CD4-positive, alpha-beta T cell treated with Interferon alpha-2 for 1 hour (primary cell): ENCODE measurements around the gene F7.
A peak's percentile ranks its signal among the peaks of the same experiment; 100 is the strongest.

Experiments used
- DNase-seq, 2 donors: peaks; one replicate each; pipeline ENCODE4 v3.0.0-alpha.2; 2020 to 2022

The F7 gene

DNA sequence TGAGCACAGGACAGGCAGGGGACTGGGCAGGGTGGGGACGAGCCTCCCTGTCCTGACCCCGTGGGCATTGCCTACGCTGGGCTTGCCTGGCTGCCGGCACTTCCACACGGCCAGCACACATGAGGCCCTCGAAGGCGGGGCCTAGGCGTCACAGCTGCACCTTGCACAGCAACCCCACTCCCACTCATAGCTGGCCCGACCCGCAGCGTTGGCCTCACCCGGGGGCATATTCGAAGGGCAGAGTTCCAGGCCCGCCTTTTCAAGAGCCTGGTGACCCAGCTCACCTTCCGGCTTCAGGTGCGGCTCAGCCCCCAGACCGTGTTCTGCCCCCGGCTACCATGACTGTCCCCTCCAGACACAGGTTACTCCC, 36.0 kb downstream of the F7 start:
- DNase-seq = no peak

DNA sequence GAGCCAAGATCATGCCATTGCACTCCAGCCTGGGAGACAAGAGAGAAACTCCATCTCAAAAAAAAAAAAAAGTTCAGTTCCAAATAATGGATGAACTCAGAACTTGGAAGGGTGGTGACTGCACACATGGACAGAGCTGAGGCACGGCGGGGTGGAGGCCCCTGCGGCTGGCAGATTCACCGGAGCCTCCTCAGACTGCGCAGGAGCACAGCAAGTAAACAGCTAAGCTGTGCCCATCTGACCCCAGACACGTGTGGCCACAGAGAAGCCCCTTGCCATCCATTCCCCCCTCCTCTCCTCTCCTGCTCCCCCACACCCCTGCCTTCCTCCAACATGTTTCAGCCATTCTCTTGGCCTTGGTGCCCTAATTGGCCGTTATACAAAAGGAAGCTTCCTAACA, 37.3 kb downstream of the F7 start:
- DNase-seq = no peak

DNA sequence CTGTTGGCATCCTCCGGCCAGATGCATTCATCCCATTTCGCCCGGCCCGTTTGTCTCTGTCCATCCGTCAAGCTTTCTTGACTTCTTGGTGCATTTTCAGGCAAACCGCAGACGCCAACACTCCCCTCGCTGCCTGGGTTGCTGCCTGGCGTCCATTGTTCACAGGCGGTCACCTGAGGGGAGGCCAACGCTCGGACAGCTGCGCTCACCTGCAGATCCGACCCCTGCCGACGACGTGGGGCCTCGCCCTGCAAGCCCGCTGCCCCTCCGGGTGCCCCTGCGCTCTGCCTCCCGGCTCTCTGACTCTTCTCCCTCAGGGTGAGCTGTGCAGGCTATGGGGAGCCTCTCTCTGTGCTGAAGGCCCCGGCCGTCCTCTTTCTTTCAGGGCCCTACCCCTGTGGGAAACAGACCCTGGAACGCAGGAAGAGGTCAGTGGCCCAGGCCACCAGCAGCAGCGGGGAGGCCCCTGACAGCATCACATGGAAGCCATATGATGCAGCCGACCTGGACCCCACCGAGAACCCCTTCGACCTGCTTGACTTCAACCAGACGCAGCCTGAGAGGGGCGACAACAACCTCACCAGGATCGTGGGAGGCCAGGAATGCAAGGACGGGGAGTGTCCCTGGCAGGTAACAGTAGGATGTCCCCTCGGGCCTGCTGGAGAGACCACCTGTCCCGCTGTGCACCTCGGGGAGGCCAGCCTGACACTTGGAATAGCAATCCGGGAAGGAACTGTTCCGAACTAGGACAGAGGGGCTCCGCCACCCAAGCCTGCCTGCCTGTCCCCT, 38.1 kb downstream of the F7 start:
- DNase-seq = no peak

DNA sequence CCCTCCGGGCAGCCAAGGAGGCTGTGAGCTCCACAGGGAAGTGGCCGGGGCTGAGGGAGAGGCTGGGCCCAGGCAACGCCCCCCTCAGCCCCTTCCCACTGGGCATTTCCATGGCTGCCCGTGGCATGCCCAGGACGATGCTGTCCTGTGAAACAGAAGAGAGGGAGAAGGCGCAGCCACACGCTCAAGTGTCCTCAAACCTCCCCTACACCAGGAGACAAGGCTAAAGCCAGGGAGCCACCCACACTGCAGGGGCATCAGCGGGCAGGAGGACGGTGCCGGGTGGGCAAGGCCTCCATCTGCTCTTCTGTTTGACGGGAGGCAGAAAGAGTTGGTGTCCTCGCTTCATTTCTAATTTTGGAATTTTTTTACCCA, 38.7 kb downstream of the F7 start:
- DNase-seq = no peak

DNA sequence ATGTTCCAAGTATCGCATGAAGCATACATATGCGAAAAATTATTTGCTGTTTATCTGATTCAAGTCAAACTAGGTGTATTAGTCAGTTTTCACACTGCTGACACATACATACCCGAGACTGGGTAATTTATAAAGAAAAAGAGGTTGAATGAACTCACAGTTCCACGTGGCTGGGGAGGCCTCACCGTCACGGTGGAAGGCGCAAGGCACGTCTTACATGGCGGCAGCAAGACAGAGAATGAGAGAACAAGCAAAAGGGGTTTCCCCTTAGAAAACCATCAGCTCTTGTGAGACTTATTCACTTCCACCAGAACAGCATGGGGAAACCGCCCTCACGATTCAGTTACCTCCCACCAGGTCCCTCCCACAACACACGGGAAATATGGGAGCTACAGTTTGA, 39.9 kb downstream of the F7 start:
- DNase-seq = no peak

DNA sequence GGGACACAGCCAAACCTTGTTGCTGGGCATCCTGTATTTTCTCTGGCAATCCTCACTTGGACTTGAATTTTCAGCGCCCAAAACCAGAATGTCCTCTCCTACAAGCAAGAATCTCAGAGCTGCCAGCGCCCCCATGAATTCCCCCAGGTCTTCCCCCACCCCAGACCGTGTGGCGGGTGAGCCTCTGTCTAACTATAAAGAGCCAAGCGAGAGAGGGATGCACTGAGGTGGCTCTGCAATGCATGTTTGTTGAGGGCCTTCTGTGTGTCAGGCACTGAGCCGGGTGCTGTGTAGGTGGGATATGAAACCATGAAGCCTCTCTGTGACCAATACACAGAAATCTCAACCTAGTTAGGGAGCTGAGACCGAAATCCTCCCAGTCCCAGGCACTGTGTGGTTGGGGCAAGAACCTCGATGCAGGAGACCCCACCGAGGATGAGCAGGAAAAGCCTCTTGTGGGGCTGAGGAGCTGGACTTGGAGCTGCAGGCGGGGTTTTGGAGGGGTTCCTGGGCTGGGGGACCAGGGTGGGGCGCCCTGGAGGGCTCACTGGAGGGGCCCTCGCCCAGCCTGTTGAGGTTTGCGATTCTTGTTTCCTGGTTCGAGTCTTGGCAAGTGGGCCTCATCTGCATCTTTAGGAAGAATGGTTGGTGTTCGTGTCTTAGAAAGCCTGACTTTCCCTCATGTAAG, 40.5 kb downstream of the F7 start:
- no peak for DNase-seq

DNA sequence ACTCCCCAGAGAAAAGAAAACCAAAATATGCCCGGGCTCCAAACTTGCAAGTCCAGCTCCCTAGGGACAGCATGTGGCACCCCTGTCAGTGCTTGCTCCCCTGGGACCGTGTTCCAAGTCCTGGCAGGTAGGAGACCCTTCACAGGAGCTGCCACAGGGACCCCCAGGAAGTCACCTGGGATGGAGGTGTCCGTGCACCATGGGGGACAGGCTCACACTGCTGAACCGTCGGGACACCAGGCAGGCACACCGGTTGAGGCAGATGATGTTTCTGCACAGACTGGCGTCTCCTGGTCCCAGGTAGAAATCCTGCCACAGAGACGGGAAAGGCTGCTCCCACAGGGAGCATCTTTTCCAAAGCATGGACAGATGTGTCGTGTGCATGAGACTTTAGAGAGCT, 41.2 kb downstream of the F7 start:
- no peak for DNase-seq

DNA sequence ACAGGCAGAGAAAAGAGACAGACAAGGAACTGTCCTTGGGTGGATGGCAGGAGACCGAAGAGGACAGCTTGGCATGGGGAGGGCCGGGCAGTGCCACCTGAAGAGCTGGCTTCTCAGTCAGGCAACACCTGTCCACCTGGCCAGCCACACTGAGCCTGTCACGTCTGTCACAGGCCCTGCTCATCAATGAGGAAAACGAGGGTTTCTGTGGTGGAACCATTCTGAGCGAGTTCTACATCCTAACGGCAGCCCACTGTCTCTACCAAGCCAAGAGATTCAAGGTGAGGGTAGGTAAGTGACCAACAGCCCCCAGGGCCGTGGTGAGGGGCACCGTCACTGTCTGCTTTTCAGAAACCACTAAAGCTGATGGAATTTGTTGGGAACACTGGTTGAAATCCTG, 41.6 kb downstream of the F7 start:
- no peak for DNase-seq

DNA sequence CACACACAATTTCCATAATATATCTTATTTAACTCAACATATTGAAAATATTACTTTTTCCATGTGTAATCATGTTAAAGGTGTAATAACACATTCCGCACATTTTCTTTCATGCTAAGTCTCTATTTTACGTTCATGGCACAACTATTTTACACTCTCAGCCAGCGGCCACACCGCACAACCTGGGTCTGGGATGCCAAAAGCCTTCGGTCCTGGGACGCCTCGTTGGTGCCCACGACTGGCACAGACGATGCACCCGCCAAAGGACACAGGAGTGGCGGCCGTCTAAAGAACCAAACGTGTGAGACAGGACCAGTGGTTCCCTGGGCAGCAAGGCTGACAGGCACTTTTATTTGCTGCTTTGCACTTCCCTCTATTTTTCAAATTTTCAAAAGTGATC, 42.8 kb downstream of the F7 start:
- no peak for DNase-seq

DNA sequence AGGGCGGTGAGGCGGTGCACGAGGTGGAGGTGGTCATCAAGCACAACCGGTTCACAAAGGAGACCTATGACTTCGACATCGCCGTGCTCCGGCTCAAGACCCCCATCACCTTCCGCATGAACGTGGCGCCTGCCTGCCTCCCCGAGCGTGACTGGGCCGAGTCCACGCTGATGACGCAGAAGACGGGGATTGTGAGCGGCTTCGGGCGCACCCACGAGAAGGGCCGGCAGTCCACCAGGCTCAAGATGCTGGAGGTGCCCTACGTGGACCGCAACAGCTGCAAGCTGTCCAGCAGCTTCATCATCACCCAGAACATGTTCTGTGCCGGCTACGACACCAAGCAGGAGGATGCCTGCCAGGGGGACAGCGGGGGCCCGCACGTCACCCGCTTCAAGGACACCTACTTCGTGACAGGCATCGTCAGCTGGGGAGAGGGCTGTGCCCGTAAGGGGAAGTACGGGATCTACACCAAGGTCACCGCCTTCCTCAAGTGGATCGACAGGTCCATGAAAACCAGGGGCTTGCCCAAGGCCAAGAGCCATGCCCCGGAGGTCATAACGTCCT, 43.4 kb downstream of the F7 start:
- DNase-seq = no peak

DNA sequence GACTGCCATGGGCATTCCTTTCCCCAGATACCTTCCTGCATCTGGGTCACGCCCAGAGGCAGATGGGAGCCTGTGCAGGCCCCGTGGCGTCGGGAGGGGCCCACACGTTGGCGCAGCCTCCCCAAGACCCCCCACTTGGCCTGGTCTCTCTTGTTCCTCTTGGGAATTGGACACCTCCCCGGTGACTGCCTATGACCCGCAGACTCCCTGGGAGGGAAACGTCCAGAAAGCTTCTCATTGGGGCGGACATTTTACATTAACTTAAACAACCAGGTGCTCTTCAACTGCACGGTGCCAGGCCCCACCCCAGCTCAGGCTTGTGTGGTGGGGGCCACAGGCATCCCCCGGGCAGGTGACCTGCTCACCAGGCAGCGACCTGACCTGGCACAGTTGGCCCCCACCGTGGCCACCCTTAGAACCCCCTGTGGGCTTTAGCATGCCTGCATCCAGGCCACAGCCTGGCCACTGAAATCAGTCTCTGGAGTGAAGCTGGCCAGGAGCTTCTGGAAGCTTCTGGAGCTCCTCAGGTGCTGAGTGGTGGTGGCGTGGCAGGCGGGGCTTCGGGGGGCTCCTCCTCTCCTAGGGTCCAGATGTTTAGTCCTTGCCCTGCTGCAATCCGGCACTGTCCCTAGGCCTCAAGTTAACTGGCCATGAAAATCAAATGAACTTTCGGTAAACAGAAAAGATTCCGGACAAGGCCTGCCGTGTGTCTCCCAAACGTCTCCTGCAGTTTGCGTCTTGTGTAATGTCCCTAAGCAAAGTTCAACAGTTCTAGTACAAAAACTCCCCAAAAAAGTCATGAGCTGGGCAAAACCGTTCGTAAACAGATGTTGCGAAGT, 44.3 kb downstream of the F7 start:
- DNase-seq = no peak

DNA sequence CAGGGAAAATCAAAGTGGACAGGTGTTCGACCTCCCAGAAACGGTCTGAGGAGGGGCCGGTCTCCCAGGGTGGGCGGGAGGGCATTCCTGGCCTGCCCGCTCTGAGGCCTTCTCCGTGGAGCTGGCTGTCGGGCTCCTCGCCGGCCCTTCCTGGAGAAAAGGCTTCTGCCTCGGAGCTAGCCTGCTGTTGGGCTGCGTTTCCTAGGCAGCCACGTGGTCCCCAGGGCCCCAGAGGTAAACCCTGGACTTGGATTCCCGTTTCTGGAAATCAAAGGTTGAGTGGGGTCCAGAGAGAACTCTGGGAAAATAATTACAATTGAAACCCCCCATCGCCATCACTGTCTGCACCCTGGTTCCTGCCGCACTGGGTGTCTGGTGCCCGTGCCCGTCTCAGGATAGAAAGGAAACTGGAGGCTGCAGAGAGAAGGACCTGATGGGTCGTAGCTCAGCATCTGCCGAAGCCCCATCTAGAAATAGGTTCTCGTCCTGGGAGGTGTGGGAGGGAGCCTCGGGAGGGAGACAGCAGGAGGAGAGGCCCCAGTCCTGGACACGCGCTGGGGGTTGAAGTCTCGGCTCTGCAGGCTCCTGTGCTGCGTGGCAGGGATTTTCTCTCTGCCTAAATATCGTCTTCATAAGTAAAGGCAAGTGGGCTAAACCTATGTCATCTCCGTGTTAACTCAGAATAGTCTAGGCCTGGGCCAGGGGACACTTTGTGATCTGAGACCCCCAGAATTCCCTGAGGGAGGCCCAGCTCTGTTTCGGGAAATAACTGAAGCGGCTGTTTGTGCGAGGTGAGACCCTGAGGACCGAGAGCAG, 45.2 kb downstream of the F7 start:
- DNase-seq = no peak

DNA sequence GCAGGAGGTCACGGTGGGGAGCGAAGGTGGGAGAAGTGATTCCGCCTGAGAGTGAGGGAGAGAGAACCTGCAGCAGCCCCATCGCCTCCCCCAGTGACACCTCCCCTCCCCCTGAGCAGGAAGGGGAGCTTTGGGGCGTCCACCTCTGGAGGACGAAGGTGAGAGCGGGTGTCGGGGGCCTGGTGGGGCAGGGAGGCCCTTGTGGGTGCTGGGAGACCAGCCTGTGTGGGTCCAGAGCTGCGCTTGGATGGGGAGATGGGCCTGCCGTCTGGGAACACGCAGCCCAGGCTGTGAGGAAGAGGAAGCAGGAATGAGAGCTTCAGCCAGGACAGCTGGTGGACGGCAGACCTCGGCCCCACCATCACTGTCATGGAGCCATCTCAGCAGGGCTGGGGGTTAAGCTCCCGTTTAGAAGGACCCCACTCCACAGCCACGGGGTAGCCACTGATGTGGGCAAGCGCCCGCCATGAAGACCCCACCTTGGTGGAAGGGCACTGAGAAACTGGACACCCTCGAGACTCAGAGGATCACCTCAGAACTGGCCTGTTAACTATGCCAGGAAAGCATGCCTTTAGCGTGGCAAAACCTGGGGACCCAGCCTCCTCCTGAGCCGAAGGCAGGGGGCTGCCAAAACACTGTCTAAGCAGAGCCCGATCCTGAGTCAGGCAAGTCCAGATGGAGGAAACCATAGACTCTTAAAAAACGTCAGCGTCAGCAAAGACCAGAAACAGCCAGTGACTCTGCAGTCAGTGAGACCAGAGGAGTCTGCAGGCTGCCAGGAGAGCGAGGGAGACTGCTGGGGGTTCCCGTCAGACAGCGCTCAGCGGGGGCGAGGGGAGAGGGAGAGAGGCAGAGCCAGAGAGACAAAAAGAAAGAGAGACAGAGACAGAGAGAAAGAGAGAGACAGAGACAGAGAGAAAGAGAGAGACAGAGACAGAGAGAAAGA, 46.4 kb downstream of the F7 start:
- DNase-seq = no peak

DNA sequence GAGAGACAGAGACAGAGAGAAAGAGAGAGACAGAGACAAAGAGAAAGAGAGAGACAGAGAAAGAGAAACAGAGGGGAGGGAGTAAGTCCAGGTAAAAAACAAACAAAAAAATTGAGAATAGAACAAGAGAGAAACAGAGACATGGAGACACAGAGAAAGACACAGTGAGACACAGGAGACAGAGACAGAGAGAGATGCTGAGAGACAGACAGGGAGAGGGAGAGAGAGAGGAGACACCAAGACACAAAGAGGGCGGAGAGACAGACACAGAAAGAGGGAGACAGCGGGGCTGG, 47.0 kb downstream of the F7 start:
- no peak for DNase-seq

DNA sequence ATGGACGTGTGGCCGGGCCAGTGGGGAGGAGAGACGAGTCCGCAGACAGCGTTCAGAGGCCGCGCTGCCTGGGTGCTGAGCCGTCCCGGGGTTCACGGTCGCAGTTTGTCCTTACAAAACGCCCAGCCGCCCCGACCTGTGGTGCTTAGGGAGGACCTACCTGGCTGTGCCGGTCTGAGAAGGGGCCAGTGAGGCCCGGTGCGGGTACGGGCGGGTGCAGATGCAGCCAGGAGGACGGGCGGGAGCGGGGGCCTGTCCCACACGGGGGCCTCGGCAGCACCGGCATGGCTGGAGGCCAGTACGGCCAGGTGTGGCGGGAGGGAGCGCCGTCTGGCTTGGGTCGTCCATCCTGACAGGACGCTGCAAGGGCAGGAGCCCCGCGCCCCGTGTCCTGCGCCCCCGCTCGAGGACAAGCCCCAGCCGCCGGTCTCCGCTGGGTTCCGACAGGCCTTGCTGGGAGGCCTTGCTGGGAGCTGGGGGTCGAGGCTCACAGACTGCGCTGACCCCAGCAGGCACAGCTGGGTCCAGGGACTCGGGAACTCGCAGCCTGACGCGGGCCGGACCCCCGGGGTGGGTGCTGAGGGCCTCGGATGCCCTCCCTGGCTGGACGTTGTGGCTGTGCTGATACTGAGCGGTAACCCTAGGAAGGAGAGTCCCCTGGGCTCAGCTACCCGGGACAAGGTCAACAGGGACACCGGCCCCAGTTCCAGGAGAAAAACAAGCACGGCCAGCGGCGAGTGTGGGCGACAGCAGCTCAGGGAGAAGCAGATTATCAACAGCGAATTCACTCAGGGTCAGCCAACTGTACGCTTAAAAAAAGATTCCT, 47.6 kb downstream of the F7 start:
- DNase-seq = no peak

DNA sequence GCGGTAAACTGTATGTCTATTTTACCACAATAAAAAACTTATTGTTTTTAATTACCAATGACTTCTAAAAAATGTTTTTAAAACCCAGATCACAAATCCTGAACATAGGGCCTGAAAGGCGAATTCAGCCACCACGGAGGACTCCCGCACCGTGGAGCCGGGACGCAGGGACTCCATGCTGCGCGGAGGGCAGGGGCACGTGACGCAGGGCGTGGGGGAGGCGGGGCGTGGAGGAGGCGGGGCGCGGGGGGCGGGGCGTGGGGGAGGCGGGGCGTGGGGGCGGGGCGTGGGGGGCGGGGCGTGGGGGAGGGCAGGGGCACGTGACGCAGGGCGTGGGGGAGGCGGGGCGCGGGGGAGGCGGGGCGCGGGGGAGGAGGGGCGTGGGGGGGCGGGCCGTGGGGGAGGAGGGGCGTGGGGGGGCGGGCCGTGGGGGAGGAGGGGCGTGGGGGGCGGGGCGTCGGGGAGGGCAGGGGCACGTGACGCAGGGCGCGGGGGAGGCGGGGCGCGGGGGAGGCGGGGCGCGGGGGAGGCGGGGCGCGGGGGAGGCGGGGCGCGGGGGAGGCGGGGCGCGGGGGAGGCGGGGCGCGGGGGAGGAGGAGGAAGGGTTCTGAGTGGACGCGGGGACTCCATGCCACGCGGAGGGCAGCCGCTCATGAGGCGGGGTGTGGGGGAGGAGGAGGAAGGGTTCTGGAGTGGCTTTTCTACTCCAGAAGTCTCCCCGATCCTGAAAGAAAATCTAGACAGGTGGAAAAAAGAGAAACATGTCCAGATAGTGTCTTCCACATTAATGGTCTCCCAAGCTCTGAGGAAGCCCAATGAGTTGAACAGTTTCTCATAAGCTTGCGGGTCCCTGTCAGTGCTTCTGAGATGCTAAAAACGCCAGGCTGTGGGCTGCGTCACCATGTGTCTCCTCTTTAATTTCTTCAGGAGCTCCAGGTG, 48.5 kb downstream of the F7 start:
- peak; percentile 65 to 74 for DNase-seq

DNA sequence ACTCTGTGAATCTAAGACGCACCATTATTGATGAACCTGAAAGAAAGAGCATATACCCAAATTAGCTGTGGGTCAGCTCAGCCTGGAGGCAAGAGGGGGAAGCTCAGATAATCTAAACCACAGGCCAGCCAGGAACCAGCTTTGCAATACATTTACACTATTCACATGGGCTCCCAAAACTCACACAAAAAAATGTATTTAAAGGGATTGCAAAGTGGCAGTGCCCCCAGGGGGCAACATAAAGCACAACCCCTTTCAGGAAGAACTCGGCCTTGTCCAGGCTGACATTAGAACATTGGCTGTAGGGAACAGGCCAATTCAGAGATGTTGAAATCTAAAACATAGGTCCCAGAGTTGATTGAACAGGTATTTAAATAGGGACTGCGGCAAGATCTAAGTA, 49.6 kb downstream of the F7 start:
- DNase-seq = no peak

DNA sequence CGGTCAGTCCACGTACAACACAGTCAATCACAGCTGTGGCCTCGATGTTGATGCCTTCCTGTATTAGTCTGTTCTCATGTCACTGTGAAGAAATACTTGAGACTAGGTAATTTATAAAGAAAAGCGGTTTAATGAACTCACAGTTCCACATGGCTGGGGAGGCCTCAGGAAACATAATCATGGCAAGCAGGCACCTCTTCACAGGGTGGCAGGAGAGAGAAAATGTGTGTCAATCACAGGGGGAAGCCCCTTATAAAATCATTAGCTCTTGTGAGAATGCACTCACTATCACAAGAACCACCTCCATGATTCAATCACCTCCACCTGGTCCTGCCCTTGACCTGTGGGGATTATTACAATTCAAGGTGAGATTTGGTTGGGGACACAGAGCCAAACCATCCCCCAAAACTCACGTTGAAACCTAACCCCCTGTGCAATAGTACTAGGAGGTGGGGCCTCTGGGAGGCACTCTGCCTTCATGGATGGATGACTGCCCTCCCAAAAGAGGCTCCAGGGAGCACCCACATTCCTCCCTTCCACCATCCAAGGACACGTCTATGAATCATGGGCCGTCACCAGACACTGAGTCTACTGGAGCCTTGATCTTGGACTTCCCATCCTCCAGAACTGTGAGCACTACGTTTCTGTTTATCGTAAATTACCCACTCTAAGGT, 50.5 kb downstream of the F7 start:
- DNase-seq = no peak
